ENCODE results near the gene ARF5.

Gene ARF5

GRCh38 chr7:127588697-127589482 lies 679 bp downstream of the ARF5 start:
- no peak for DNase-seq (ENCODE audit: low read depth)

GRCh38 chr7:127589896-127590295 lies 1.7 kb downstream of the ARF5 start:
- DNase-seq (ENCODE audit: low read depth) = no peak

GRCh38 chr7:127591189-127591588 lies 3.0 kb downstream of the ARF5 start:
- DNase-seq (ENCODE audit: low read depth) = no peak

GRCh38 chr7:127591591-127591990 lies 3.4 kb downstream of the ARF5 start:
- DNase-seq (ENCODE audit: low read depth) = no peak

- no peak for DNase-seq (ENCODE audit: low read depth)
Observed at GRCh38 chr7:127592550-127592949, 4.3 kb downstream of the ARF5 start.

- DNase-seq (ENCODE audit: low read depth) = no peak
Observed at GRCh38 chr7:127594490-127594889, 6.3 kb downstream of the ARF5 start.

- DNase-seq (ENCODE audit: low read depth) = no peak
Observed at GRCh38 chr7:127595737-127596136, 7.5 kb downstream of the ARF5 start.

- DNase-seq (ENCODE audit: low read depth) = no peak
Observed at GRCh38 chr7:127598318-127598717, 10.1 kb downstream of the ARF5 start.

GRCh38 chr7:127600885-127601284 lies 12.7 kb downstream of the ARF5 start:
- DNase-seq (ENCODE audit: low read depth) = no peak

GRCh38 chr7:127608446-127608845 lies 20.2 kb downstream of the ARF5 start:
- no peak for DNase-seq (ENCODE audit: low read depth)

GRCh38 chr7:127609297-127609696 lies 21.1 kb downstream of the ARF5 start:
- no peak for DNase-seq (ENCODE audit: low read depth)

- no peak for DNase-seq (ENCODE audit: low read depth)
Observed at GRCh38 chr7:127612263-127612662, 24.1 kb downstream of the ARF5 start.

- no peak for DNase-seq (ENCODE audit: low read depth)
Observed at GRCh38 chr7:127616724-127617123, 28.5 kb downstream of the ARF5 start.

GRCh38 chr7:127618042-127618441 lies 29.8 kb downstream of the ARF5 start, which contains the start of gene PAX4:
Gene PAX4, minus strand, starts transcription at chr7:127618142. Its CDS starts 2,214 bp downstream, at chr7:127615928.
- no peak for DNase-seq (ENCODE audit: low read depth)

GRCh38 chr7:127618775-127619174 lies 30.6 kb downstream of the ARF5 start:
- DNase-seq (ENCODE audit: low read depth) = no peak

GRCh38 chr7:127619681-127620405 lies 31.6 kb downstream of the ARF5 start:
- DNase-seq (ENCODE audit: low read depth) = no peak

GRCh38 chr7:127620406-127621233 lies 32.4 kb downstream of the ARF5 start:
- no peak for DNase-seq (ENCODE audit: low read depth)

- DNase-seq (ENCODE audit: low read depth) = no peak
Observed at GRCh38 chr7:127625331-127625730, 37.1 kb downstream of the ARF5 start.

- no peak for DNase-seq (ENCODE audit: low read depth)
Observed at GRCh38 chr7:127628445-127628844, 40.2 kb downstream of the ARF5 start.

- no peak for DNase-seq (ENCODE audit: low read depth)
Observed at GRCh38 chr7:127629268-127629854, 41.1 kb downstream of the ARF5 start.

- no peak for DNase-seq (ENCODE audit: low read depth)
Observed at GRCh38 chr7:127632276-127632910, 44.2 kb downstream of the ARF5 start.
